Right lobe of liver (tissue), 4 donors: Measurements from ENCODE around the gene TLL1.

Source experiments
- CTCF ChIP-seq, 4 donors: fragments of 200-600 bp in 3 of 4; fragments of 450-650 bp in 1 of 4; IDR thresholded peaks; one replicate each; pipeline versions ENCODE4 v1.5.1 to v1.8.0; 2016 to 2022; ENCODE audit warnings: antibody characterized with exemption in 4 of 4, mild to moderate bottlenecking in 2 of 4
- POLR2A ChIP-seq: fragments of 450-650 bp; IDR thresholded peaks from one replicate; pipeline ENCODE4 v1.6.1; 2017; ENCODE audit warnings: antibody characterized with exemption, mild to moderate bottlenecking
- donor health status: DM: no; HTN: no; CAD: no.
- donor health status: DM: no; HTN: no; CAD: no.
- donor health status: DM: no; HTN: yes; CAD: no.

- TF ChIP-seq CTCF (IDR thresholded peaks at IDR 0.05): no peak
- no peak for TF ChIP-seq POLR2A
These were observed 148.6 kb downstream of the TLL1 start for GRCh38 chr4:166021617-166022016.
